HG03521 (cell line): ENCODE measurements around the gene PTGER2.

Experiments
- ATAC-seq: cut with Tn5 transposase; IDR thresholded peaks from one replicate; pipeline ENCODE4 v1.9.1; 2021; ENCODE audit warnings: mild to moderate bottlenecking, moderate library complexity; ENCODE audit not compliant: unreplicated experiment

Gene PTGER2, protein sequence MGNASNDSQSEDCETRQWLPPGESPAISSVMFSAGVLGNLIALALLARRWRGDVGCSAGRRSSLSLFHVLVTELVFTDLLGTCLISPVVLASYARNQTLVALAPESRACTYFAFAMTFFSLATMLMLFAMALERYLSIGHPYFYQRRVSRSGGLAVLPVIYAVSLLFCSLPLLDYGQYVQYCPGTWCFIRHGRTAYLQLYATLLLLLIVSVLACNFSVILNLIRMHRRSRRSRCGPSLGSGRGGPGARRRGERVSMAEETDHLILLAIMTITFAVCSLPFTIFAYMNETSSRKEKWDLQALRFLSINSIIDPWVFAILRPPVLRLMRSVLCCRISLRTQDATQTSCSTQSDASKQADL

DNA sequence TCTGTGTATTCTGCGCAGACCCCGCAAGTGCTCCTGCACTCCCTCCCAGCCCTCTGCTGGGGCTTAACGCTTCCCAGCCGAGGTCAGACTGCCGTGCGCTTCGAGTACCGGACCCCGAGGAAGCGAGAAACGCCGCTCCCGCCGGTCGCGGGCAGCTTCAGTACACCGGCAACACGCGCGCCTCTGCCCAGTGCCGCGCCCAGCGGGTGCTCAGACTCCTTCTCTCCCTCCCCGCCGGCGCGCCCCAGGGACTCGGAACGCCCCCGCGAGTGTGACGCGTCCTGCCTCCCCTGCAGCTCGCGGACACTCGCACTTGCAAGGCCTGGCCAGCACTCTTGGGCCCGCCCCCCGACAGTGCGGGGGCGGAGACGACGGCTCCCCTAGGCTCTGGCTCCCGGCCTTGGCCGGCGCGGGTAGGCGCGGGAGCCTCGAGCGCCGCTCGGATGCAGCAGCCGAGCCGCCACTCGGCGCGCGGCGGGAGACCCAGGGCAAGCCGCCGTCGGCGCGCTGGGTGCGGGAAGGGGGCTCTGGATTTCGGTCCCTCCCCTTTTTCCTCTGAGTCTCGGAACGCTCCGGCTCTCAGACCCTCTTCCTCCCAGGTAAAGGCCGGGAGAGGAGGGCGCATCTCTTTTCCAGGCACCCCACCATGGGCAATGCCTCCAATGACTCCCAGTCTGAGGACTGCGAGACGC, at the start of gene PTGER2:
Gene PTGER2 (plus strand): TSS at position 410 of the 692 bp plus-strand sequence. CDS start 237 bp downstream, at position 647.
- ATAC-seq, result no peak

DNA sequence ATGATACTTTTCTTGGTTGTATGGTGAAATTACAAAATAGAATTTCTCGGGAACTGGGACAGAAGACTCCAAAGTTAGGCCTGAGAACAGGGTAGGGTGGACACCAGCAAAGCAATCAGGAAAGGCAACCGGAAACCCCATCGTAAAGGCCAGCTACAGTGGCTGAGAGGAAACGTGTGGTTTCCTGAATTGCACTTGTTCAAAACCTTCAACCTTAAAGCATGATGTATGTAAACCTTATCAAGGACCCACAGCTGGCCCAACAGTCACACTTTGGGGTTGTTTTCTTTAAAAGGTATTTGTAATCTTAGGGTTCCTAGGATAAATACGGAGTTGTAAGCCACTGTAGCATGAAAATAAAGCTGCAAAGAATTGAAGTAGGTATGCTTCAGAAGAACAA, 48.9 kb upstream of the PTGER2 start:
- no peak for ATAC-seq

DNA sequence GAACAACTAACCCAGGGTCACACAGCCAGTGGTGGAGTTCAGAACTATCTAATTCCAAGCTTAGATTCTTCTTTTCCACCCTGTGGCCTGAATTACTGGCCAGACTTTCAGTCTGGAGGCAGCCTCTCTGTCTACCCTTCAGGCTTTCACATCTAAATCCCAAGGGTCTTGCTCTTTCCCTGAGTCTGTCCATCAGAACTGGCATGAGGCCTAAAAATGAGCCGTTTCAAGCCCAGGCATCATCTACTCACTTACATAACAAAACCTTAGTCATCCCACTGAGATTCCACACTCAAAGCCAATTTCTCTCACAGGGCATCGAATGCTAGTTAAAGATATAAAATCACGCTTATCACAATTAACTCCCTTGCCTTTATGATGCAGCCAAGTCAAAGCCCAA, 47.9 kb upstream of the PTGER2 start:
- no peak for ATAC-seq

DNA sequence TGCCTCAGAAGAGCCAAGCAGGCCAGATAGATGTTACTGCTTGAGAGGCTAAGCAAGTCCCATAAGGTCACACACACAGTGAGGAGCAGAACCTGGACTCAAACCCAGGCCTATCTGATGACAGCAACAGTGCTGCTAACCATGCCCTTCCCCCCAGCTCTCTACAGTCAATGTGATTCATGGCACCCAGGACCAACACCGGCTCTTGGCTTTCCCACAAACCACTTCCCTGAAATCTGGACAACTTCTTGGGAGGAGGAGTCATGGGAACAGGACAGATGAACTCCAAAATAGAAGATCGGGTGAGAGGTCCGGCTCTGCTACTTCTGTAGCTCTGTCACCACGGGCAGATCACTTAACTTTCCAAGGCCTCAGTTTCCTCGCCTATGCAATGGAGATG, 47.3 kb upstream of the PTGER2 start:
- ATAC-seq, result no peak

DNA sequence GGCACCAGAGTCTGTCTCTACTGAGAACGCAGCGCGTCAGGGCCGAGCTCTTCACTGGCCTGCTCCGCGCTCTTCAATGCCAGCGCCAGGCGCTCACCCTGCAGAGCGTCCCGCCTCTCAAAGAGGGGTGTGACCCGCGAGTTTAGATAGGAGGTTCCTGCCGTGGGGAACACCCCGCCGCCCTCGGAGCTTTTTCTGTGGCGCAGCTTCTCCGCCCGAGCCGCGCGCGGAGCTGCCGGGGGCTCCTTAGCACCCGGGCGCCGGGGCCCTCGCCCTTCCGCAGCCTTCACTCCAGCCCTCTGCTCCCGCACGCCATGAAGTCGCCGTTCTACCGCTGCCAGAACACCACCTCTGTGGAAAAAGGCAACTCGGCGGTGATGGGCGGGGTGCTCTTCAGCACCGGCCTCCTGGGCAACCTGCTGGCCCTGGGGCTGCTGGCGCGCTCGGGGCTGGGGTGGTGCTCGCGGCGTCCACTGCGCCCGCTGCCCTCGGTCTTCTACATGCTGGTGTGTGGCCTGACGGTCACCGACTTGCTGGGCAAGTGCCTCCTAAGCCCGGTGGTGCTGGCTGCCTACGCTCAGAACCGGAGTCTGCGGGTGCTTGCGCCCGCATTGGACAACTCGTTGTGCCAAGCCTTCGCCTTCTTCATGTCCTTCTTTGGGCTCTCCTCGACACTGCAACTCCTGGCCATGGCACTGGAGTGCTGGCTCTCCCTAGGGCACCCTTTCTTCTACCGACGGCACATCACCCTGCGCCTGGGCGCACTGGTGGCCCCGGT, 46.4 kb upstream of the PTGER2 start, which contains the start of gene PTGDR:
Gene PTGDR (plus strand): TSS at position 198 of the 778 bp plus-strand sequence. CDS start 117 bp downstream, at position 315.
- ATAC-seq, result no peak

DNA sequence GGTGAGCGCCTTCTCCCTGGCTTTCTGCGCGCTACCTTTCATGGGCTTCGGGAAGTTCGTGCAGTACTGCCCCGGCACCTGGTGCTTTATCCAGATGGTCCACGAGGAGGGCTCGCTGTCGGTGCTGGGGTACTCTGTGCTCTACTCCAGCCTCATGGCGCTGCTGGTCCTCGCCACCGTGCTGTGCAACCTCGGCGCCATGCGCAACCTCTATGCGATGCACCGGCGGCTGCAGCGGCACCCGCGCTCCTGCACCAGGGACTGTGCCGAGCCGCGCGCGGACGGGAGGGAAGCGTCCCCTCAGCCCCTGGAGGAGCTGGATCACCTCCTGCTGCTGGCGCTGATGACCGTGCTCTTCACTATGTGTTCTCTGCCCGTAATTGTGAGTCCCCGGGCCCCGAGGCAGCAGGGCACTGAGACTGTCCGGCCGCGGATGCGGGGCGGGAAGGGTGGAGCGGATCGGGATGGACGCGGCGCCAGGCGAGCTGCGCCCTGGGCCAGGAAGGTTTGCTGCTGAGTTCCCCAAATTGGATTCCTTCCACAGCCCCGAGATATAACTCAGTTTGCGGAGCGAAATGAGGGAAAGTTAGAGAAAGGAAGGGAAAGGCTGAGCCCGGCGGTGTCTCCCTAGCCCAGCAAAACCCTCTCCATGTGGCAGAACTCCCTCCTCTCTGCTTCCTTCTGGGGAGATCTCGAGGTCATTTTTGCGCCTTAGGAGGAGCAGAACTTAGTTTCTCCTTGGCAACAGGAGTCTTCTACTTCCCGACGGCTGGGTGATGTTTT, 45.6 kb upstream of the PTGER2 start:
- no peak for ATAC-seq

DNA sequence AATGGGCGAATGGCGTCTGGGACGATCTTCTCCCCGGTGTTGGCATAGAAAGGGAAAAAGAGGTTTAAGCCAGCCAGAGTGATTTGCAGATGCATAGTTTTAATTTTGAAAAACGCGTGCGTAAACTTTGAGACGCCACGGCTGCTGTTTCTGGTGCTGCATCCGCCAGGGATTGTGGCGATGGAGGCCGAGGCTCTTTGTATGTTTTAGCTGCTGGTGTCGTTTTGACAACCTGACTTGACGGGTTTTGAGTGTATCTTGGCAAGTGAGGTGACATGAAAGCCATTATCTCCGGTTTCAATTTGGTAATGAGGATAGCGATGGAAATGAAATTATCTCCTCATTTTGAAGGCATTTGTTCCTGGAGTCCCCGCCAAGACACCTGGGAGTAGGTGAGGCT, 45.0 kb upstream of the PTGER2 start:
- ATAC-seq, result no peak

DNA sequence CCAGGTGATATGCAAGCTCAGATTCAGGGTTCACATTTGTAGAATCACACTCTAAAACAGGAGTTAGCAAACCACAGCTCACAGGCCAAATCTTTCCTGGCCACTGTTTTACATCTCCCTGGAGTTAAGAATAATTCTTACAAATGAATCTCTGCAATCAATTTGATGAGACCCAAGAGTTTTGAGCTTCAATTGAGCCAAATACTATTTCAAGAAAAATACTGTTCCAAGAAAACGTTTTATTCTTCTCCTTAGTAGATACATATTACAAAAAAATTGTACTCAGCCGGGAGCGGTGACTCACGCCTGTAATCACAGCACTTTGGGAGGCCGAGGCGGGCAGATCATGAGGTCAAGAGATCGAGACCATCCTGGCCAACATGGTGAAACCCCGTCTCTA, 44.1 kb upstream of the PTGER2 start:
- ATAC-seq, result no peak

DNA sequence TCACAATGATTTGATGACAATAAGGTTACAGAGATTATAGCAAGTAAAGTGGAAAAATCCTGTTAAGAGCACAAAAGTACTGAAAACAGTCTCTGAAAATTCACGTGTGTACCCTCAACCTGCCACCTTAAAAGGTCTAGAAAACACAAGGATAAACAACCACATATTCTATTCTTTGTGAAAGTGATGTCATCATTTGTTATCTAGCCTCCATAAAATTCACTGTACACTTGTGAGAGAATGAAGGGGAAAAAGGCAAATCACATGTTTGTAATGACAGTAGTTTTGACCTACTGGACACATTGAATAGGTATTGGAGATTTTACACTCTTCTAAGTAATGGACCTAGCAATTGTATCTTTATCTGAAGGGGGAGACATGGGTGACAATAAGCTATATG, 42.6 kb upstream of the PTGER2 start:
- no peak for ATAC-seq

DNA sequence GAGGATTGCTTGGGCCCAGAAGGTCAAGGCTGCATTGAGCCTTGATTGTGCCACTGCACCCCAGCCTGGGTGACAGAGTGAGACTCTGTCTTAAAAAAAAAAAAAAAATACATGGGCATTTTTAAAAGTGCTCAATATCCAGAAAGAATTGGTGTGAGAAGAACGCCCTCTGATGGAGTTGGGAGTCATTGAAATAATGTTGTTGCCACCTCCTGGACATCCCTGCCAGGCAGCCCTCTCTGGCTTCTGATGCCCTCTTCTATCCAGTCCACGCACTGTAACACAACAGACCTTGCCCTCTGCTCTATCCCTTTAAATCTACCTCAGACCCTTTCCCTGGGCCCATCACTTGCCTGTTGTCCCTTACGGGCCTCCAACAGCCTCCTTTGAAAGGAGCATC, 41.7 kb upstream of the PTGER2 start:
- ATAC-seq, result no peak

DNA sequence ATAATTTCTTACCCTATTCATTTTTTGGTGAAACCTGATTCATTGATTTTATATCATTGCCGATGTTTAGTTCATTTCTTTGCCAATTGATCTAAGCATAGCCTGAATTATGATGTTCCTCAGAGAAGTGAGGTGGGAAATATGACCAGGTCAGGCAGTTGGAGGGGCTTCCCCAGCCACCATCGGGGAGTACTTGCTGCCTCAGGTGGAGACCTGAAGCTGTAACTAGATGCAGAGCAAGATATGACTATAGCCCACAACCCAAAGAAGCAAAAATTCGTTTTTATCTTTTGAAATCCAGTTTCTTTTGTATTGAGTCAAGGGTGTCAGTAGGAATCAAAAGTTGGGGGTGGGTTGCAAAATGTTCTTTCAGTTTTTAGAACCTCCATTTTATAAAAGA, 38.7 kb upstream of the PTGER2 start:
- ATAC-seq, result no peak

DNA sequence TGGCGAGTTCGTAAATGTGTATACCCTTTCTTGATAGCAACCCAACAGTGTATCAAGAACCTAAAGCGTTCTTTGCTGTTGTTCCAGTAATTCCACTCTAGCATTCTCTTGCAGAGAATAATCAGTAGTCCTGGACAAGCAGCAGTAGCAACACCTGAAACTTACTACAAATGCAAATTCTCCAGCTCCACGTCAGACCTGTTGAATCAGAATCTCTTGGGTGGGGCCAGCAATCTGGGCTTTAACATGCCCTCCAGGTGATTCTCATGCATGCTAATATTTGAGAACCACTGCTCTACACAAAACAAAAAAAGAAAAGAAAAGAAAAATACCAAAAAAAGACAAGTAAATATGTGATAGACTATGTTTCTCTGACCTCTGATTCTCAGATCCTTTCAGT, 36.6 kb upstream of the PTGER2 start:
- ATAC-seq, result no peak

DNA sequence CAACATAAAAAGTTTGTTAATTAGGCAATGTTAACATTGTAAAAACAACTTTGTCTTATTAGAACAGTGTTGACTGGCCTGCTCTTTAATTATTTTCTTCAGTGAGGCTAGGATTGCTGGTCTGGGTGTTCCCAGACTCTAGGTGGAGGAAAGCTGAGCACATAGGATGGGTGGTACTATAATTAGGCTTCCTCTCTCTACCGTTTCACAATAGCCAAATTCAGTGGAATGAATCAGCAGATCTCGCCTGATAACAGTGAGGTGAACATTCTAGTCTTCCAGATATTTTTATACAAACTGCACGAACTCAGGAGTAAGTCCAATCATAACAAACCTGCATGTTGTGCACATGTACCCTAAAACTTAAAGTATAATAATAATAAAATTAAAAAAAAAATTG, 34.7 kb upstream of the PTGER2 start:
- ATAC-seq, result no peak

DNA sequence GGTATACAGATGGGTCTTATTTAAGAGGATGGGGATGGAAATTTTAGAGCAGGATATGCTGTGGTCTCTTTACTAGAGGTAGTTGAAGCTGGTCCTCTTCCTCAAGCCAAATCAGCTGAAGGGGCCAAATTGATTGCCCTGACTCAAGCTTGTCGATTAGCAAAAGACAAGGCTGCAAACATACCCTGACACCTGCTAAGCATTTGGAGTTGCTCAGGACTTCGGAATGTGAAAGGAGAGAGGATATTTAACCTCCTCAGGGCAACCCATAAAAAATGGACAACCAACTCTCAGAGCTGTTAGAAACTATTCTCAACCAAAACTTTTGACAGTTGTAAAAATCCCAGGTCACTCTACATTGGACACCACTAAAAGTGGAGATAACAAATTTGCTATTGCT, 31.0 kb upstream of the PTGER2 start:
- ATAC-seq, result no peak

DNA sequence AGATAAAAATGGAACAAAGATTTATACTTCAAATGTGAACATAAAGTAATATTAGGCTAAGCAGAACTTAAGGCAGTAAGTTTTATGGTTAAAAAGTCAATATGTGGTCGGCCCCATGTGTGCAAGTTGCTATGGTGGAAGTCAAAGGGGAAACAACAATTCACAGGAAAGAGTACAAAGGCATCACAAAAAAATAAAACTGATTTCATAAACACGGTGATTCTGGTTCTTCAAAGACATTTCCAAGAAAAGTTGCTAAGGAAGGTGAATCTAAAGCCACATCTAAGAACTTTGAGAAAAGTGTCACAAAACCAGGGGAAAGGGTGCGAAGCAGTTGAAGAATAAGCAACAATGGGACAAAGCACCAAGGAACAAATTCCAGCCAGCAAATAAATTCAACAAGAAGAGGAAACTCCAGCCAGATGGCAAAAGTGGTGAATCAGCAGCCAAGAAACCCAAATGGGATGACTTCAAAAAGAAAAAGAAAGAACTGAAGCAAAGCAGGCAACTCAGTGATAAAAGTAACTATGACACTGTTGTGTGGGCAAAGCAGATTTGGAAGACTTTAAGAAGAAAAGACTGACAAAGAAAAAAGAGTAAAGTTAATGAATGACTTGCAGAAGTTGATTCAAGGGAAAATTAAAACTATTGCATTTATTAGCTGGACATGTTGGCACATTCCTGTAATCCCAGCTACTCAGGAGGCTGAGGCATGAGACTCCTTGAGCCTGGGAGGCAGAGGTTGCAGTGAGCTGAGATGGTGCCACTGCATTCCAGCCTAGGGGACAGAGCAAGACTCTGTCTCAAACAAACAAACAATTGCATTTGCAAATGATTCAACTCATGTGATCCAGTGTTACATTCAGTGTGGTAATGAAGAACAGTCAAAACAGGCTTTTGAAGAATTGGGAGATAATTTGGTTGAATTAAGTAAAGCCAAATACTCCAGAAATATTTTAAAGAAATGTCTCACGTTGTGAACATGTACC, 27.2 kb upstream of the PTGER2 start:
- no peak for ATAC-seq

DNA sequence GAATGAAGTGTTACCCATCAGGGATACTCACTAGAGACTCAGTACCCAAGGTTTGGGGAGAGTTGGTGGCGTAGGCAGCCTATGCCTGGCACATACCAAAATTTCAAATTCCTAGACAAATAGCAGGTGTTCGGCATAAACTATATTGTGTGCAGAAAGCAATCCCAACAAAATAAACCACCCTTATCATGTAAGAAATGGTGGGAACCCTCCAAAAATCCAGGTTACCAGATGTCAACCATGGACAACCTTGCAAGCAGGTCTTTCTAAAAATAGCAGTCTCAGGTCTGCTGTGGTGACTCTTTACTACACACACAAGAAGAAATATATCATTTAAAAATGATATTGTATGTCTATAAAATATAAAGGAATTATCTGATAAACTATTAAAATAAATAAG, 17.7 kb upstream of the PTGER2 start:
- ATAC-seq, result no peak

DNA sequence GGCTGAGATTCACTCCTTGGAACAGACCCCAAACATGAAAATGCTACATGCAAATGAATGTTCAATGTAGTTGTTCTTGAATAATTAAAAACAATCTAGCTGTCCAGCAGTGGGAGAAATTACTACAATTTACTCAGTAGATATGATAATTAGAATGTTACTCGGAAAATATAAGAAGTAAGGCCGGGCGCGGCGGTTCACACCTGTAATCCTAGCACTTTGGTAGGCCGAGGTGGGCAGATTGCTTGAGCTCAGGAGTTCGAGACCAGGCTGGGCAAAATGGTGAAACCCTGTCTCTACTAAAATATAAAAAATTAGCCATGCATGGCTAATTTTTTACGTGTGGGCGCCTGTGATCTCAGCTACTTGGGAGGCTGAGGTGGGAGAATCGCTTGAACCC, 15.3 kb upstream of the PTGER2 start:
- no peak for ATAC-seq

DNA sequence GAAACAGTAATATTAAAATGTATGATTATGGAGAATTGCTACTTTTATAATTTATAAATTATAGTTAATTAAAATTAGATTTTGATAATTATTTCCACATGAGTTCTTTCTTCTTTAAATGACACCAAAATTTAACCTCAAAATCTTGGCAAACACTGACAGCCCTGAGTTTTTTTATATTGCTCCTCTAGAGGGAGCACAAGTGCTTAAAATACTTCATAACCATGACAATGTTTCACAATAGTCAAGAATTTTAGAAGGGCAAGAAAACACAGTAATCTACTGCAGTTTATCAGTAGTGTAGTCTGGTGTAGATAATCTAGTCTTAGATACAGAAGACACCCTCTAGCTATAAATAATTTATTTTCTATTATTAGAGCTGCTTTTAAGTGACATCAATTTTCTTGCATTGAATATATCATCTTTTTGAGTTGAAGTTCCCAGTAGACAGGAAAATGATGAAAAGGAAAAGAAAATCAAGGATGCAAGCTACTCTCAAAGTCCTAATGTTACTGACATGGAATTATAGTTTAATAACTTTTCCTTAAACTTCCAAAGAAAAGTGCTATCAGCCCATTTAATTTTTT, 14.3 kb upstream of the PTGER2 start:
- ATAC-seq, result no peak

DNA sequence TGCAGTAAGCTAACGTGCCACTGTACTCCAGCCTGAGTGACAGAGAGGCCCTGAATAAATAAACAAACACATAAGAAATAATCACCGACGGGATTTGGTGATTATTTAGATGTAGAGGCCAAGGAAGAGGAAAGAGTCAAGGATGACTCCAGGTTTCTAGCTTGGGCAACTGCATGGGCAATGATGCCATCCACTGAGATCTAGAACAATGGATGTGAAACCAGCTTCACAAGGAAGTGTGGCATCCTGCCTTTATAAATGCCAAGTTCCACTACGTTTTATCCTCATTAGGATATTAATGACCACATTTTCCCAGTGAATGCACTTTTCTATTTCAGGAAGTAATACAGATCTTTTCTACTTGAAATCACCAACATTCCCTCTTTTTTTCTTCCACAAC, 10.9 kb upstream of the PTGER2 start:
- ATAC-seq, result no peak
